Measurements from ENCODE around the gene GRK1.

DNA sequence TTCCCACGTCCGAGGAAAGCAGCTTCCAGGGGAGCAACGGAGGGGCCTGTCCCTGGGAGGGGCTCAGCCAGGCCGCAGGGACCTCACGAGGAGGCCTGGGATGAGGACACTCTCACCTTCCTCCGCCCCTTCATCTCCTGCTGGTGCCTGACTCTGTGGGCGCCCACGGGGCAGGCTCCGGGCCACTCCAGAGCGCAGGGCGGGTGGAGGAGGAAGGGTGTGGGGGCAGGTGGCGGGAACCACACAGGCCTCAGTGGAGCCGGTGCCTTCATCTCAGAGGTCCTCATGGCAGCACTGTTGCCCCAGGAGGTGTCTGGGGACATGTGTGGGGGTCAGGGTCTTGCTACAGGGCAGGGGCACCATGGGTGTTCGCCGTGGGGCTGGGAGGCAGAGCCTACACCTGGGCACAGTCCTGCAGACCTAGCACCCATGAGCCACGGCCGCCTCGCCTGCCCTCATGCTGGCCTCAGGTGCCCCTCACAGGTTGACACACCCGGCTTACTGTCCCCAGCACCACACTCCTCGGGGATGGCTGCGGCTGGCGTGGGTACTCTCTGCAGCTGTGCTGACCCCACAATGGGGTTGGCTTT is 81.9 kb downstream of the GRK1 start:
- TF ChIP-seq, protein P1, sequence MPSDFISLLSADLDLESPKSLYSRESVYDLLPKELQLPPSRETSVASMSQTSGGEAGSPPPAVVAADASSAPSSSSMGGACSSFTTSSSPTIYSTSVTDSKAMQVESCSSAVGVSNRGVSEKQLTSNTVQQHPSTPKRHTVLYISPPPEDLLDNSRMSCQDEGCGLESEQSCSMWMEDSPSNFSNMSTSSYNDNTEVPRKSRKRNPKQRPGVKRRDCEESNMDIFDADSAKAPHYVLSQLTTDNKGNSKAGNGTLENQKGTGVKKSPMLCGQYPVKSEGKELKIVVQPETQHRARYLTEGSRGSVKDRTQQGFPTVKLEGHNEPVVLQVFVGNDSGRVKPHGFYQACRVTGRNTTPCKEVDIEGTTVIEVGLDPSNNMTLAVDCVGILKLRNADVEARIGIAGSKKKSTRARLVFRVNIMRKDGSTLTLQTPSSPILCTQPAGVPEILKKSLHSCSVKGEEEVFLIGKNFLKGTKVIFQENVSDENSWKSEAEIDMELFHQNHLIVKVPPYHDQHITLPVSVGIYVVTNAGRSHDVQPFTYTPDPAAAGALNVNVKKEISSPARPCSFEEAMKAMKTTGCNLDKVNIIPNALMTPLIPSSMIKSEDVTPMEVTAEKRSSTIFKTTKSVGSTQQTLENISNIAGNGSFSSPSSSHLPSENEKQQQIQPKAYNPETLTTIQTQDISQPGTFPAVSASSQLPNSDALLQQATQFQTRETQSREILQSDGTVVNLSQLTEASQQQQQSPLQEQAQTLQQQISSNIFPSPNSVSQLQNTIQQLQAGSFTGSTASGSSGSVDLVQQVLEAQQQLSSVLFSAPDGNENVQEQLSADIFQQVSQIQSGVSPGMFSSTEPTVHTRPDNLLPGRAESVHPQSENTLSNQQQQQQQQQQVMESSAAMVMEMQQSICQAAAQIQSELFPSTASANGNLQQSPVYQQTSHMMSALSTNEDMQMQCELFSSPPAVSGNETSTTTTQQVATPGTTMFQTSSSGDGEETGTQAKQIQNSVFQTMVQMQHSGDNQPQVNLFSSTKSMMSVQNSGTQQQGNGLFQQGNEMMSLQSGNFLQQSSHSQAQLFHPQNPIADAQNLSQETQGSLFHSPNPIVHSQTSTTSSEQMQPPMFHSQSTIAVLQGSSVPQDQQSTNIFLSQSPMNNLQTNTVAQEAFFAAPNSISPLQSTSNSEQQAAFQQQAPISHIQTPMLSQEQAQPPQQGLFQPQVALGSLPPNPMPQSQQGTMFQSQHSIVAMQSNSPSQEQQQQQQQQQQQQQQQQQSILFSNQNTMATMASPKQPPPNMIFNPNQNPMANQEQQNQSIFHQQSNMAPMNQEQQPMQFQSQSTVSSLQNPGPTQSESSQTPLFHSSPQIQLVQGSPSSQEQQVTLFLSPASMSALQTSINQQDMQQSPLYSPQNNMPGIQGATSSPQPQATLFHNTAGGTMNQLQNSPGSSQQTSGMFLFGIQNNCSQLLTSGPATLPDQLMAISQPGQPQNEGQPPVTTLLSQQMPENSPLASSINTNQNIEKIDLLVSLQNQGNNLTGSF (CRISPR knock-in tag; IDR thresholded peaks at IDR 0.05): no peak
- TF ChIP-seq FLYWCH1 (CRISPR knock-in tag; IDR thresholded peaks at IDR 0.05): no peak
- TF ChIP-seq, protein P2, sequence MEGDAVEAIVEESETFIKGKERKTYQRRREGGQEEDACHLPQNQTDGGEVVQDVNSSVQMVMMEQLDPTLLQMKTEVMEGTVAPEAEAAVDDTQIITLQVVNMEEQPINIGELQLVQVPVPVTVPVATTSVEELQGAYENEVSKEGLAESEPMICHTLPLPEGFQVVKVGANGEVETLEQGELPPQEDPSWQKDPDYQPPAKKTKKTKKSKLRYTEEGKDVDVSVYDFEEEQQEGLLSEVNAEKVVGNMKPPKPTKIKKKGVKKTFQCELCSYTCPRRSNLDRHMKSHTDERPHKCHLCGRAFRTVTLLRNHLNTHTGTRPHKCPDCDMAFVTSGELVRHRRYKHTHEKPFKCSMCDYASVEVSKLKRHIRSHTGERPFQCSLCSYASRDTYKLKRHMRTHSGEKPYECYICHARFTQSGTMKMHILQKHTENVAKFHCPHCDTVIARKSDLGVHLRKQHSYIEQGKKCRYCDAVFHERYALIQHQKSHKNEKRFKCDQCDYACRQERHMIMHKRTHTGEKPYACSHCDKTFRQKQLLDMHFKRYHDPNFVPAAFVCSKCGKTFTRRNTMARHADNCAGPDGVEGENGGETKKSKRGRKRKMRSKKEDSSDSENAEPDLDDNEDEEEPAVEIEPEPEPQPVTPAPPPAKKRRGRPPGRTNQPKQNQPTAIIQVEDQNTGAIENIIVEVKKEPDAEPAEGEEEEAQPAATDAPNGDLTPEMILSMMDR (CRISPR knock-in tag; IDR thresholded peaks at IDR 0.05): no peak

All from HepG2 (cell line).